HG03064 (cell line): ENCODE measurements around the gene HIVEP3.

ENCODE experiments used
- ATAC-seq: cut with Tn5 transposase; IDR thresholded peaks from one replicate; pipeline ENCODE4 v1.9.1; 2021; ENCODE audit warnings: low read depth; ENCODE audit not compliant: unreplicated experiment

The HIVEP3 gene

GRCh38 chr1:41792485-41792770 is 126.3 kb downstream of the HIVEP3 start:
- no peak for ATAC-seq

GRCh38 chr1:41791667-41792484 is 126.8 kb downstream of the HIVEP3 start:
- no peak for ATAC-seq

GRCh38 chr1:41790351-41790750 is 128.4 kb downstream of the HIVEP3 start:
- no peak for ATAC-seq

DNA sequence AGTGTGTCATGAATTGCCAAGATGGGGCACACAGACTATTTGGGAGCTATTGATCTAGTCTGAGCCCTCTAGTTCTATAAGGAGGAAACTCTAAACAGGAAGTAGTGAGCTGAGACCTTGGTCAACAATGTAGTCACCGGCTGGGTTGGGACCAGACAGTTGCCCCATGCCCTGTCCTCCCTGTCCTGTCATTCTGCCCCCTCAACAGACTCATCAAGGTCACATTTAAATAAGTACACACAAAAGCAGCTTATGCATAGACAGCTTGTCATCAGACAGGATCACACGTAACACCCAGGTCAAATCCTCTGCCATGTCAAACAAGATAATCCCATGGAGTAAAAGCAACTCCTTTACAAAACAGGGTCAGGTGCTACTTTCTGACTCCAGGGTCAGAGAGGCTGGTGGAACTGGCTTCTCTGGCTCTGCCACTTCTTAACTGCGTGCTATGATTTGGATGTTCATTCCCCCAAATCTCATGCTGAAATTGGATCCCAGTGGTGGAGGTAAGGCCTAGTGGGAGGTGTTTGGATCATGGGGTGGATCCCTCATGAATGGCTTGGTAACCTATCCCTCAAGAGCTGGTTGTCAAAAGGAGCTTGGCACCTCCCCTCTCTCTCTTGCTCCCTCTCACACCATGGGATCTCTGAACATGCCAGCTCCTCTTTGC is 128.9 kb downstream of the HIVEP3 start:
- no peak for ATAC-seq

DNA sequence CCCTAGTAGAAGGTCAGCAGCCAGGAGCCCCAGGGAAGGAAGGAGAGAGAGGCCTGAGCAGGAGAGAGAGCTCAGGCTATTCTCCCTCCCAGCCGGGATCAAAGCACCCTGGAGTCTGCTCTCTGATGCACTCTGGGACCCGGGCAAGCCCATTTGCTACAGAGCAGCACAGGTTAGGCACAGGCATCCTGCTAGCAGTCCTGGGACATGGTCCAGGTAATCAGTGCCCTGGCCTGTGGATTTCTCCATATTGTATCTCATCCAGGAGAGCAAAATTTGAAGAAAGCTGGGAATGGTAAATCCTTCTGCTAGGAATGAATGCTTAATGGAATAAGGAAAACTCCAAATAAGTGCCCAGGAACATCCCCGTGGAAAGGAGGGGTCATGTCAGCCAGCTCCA is 130.3 kb downstream of the HIVEP3 start:
- no peak for ATAC-seq

DNA sequence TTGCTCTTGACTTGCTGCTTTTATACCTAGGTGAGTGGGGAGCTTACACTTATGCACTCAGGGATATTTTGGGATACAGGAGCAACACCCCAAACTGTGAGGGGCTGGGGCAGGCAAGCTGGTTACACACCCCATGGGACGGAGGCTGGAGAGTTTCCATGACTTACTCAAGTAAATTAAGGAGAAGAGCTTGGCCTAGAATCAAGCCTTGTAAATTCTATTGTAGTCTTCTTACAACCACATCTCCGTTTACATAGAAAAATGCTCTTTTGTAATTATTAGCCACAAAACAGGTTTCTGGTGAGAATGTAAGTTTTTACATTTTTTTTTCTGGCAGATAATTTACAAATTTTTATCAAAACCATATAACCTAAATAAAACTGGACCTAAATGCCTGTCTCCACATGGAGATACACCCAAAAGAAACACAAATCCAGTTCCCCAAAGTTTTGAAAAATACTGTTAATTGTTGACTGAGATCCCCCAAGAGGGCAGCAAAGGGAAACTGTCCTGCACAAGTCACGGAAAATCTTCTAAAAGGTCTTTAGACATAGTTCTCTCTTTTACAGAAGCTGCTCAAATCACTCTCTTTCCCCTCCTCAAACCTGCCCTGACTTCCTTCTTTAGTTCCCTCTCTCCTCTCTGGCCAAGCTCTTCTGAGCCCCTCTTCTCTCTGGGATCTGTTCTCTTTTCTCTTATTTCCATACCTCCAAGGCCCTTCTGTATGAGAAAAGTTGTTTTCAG is 134.0 kb downstream of the HIVEP3 start:
- no peak for ATAC-seq

GRCh38 chr1:41783189-41783639 is 135.5 kb downstream of the HIVEP3 start:
- no peak for ATAC-seq

- no peak for ATAC-seq
Observed at GRCh38 chr1:41780916-41781315, 137.8 kb downstream of the HIVEP3 start.

DNA sequence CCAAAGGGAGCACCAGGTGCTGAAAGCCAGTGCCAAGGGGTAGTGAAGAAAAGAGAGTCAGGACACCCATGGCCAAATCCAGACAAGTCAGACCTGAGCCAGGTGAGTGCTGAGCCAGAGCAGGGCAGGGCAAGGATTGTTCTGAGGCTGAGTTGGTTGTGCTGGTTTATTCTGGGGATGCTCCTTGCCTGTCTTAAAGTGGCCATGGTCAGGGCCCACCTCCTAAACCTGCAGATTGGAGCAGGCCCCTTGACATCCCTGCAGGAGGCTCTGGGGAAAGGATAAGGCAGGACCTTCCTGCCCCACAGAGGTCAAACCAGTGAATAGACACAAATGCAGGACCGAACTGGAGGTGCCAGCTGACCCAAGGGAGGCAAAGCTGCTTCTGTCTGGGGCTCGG is 138.4 kb downstream of the HIVEP3 start:
- ATAC-seq, result no peak

DNA sequence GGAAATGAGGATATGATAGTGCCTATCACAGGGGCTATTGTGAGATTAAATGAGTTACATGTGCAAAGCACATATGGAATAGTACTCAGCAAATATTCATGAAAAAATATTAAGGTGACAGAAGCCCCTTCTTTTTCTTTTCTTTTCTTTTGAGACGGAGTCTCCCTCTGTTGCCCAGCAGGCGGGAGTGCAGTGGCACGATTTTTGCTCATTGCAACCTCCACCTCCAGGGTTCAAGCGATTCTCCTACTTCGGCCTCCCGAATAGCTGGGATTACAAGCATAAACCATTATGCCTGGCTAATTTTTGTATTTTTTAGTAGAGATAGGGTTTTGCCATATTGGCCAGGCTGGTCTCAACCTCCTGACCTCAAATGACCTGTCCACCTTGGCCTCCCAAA is 139.4 kb downstream of the HIVEP3 start:
- ATAC-seq, result no peak

DNA sequence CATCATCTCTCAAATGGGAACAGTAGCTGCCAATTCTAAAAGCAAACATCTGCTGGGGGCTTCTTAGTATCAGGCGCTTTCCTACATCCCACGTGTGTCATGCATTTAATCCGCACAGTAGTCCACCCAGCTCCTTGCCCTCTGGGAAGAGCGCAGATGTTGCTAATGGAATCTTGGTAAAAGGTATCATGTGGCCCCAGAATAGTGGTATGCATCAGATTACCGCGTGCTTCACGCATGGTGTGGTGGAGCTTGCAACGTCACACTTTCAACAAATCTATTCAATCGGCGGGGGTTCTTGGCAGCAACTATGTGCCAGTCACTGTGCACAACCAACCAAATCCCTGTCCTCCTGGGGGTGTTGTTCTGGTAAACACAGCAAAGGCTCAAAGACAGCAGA is 141.0 kb downstream of the HIVEP3 start:
- ATAC-seq, result no peak

DNA sequence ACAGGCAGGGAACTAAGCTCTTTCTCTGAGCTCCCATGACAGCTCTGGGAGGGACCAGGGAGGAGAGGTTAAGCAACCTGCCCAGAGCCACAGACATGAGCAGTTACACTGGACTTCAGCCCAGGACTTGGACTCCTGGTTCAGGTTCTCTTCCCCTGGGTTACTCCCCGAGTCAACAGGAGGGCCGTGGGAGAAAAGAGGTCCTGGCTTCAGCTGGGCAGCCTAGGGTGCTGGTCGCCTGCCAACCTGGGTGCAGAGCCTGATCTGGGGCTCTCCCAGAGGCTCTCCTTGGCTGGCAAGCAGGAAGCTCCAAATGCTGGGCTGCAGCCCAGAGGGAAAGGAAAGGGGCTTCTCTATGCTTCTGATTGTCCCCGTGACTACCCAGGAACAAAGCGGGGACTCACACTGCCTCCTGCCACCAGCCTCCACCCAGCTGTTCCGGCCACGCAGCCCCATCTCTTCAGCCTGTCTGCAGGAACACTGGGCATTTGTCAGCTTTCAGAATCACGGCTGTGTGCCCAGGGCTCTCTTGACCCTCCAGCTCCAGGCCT is 141.8 kb downstream of the HIVEP3 start:
- ATAC-seq, result no peak

GRCh38 chr1:41775956-41776585 is 142.7 kb downstream of the HIVEP3 start:
- ATAC-seq, result no peak

DNA sequence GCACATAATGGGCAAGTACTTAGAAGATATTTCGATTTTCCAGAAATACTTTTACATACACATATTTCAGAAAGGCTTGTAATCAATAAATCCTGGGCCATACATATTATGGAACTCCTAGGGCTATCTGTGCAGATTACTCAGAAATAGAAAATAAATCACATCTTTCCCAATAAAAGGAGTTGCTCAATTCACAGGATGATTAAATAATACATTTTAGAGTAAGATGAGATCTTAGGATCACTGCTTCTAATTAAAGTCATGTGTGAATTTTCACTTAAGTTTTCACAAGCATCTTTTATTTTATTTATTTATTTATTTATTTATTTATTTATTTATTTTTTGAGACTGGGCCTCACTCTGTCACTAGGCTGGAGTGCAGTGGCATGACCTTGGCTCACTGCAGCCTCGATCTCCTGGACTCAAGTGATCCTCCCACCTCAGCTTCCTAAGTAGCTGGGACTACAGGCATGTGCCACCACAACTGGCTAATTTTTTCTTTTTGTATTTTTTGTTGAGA is 144.2 kb downstream of the HIVEP3 start:
- ATAC-seq, result no peak

DNA sequence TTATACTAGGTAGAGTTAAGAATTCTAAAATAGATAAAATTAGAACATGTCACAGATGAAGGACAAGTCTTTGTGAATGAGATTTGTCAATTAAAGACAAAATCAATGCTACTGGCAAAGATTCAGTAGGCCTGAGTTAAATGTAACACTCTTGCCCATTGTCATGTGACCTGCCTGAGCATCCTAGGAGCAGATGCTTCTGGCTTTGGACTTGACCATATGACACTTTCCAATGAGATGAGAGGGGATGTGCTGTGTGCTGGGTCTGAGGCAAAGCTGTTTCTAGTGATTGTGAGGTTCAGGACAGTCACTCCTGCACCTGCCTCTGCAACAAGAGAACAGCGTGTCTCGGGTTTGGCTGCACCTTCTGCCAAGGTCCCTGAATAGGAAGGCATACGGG is 144.9 kb downstream of the HIVEP3 start:
- no peak for ATAC-seq

GRCh38 chr1:41773144-41773591 is 145.6 kb downstream of the HIVEP3 start:
- no peak for ATAC-seq

GRCh38 chr1:41769068-41769467 is 149.7 kb downstream of the HIVEP3 start:
- no peak for ATAC-seq

DNA sequence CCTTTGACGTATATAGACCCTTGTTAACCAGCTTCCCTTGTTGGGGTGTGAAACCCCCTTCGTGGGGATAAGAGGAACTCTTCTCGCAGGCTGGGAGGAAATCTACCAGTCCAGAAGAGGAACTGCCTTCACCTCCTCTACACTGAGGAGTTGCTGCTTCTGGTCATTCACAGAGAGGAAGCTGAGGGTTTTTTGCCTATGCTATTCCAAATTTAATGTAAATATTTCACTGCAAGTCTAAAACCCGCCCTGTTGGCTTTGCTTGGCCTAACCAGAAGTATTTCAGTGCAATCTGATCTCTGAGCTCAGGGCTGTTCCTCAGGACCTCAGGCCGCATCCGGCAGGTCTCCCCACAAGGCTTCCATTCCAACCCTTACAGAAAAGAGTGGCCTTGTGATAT is 150.1 kb downstream of the HIVEP3 start:
- no peak for ATAC-seq

GRCh38 chr1:41767534-41768525 is 150.9 kb downstream of the HIVEP3 start:
- no peak for ATAC-seq
